ENCODE measurements around the gene ANKRD26.

- TF ChIP-seq RHOXF2B (CRISPR knock-in tag; conservative IDR thresholded peaks at IDR 0.05): no peak
- TF ChIP-seq JUNB (CRISPR knock-in tag; conservative IDR thresholded peaks at IDR 0.05): no peak
- TF ChIP-seq HMGXB4 (CRISPR knock-in tag; IDR thresholded peaks at IDR 0.05): no peak
- no peak for TF ChIP-seq MYNN (IDR thresholded peaks at IDR 0.05)
- TF ChIP-seq MYNN (CRISPR knock-in tag; IDR thresholded peaks at IDR 0.05): no peak
- TF ChIP-seq YY1 (IDR thresholded peaks at IDR 0.05; ENCODE audit: borderline replicate concordance in 1 of 3, control insufficient read depth in 1 of 3, extremely low read depth in 1 of 3, insufficient read depth in 3 of 3, insufficient read length in 1 of 3, insufficient replicate concordance in 2 of 3, low read depth in 1 of 3, low read length in 2 of 3): no peak
- TF ChIP-seq ZBTB8A (IDR thresholded peaks at IDR 0.05; ENCODE audit: partially characterized antibody): no peak
- TF ChIP-seq TFAM (CRISPR knock-in tag; conservative IDR thresholded peaks at IDR 0.05): no peak
- TF ChIP-seq MAFF (IDR thresholded peaks at IDR 0.05; ENCODE audit: low read length): no peak
- TF ChIP-seq FOXM1 (IDR thresholded peaks at IDR 0.05; ENCODE audit: low read depth): no peak
- TF ChIP-seq FOXM1 (CRISPR knock-in tag; IDR thresholded peaks at IDR 0.05; ENCODE audit: low read depth): no peak
- TF ChIP-seq BRF2 (IDR thresholded peaks at IDR 0.05; ENCODE audit: borderline replicate concordance, insufficient read depth, insufficient read length): no peak
- TF ChIP-seq ATF2 (CRISPR knock-in tag; IDR thresholded peaks at IDR 0.05): no peak
- no peak for TF ChIP-seq ZBTB5 (IDR thresholded peaks at IDR 0.05)
- no peak for TF ChIP-seq CEBPG (CRISPR knock-in tag; IDR thresholded peaks at IDR 0.05)
- TF ChIP-seq CEBPG (tag; conservative IDR thresholded peaks at IDR 0.05 in 1 of 2, IDR thresholded peaks at IDR 0.05 in 1 of 2): no peak
These were observed 35.2 kb downstream of the ANKRD26 start for GRCh38 chr10:27065084-27065483.

Measured in K562 (cell line).